H1 (cell line): ENCODE measurements around the gene PARD3. TPM values are rescaled to one million over a fixed set of nuclear protein-coding genes. Genes with fewer than 3 reads are reported as not detected.

Experiments
- CTCF ChIA-PET: fragments of 300-600 bp; sonication (Branson Sonifier 250); formaldehyde crosslinking; loops from one replicate; lab custom pipeline; 2021; ENCODE audit not compliant: partially characterized antibody; lab: Charles Lee
- POLR2A ChIA-PET: fragments of 300-600 bp; sonication (Branson Sonifier 250); formaldehyde crosslinking; loops from one replicate; lab custom pipeline; 2021; ENCODE audit warnings: inconsistent platforms; ENCODE audit not compliant: partially characterized antibody; lab: Charles Lee
- DNase-seq, 2 experiments: peaks; one replicate each; pipeline versions ENCODE4 v3.0.0 to v3.0.0-alpha.2; 2010 to 2022; ENCODE audit warnings: low spot score in 2 of 2, low read depth in 1 of 2, mixed read lengths in 1 of 2
- FAIRE-seq: peaks from 2 replicates; lab custom pipeline; 2011; peaks lifted over from hg19 to GRCh38; lab: Jason Lieb, UNC
- H2AFZ ChIP-seq: 2 replicates; pipeline ENCODE4 v1.8.1; 2012; ENCODE audit warnings: low read length, inconsistent platforms
- H2AK5ac ChIP-seq: 2 replicates; pipeline ENCODE4 v1.6.1; 2013; ENCODE audit warnings: low read depth, low read length
- H2BK120ac ChIP-seq: replicated peaks from 2 replicates; pipeline ENCODE3; 2013; ENCODE audit warnings: low read depth, low read length, inconsistent platforms
- H2BK12ac ChIP-seq: 2 replicates; pipeline ENCODE4 v1.6.1; 2013; ENCODE audit warnings: low read depth, low read length
- H2BK15ac ChIP-seq: 2 replicates; pipeline ENCODE4 v1.6.1; 2013; ENCODE audit warnings: low read length
- H2BK20ac ChIP-seq: 2 replicates; pipeline ENCODE4 v1.6.1; 2013; ENCODE audit warnings: low read length
- H2BK5ac ChIP-seq: 2 replicates; pipeline ENCODE4 v1.6.1; 2013; ENCODE audit warnings: low read depth, low read length
- H3K14ac ChIP-seq: 2 replicates; pipeline ENCODE4 v1.6.1; 2013; ENCODE audit warnings: inconsistent platforms; ENCODE audit not compliant: insufficient read length
- H3K18ac ChIP-seq: 2 replicates; pipeline ENCODE4 v1.6.1; 2013; ENCODE audit warnings: low read length; ENCODE audit errors: extremely low read depth
- H3K23ac ChIP-seq: 2 replicates; pipeline ENCODE4 v1.6.1; 2013; ENCODE audit warnings: inconsistent platforms; ENCODE audit not compliant: insufficient read length
- H3K23me2 ChIP-seq: 2 replicates; pipeline ENCODE4 v1.6.1; 2013; ENCODE audit warnings: low read depth, low read length
- H3K27ac ChIP-seq: 2 replicates; pipeline ENCODE4 v1.6.1; 2011; ENCODE audit warnings: low read depth, low read length, inconsistent platforms
- H3K27me3 ChIP-seq, 4 experiments: replicated peaks in 1 of 4; 1 replicate in 1 of 4; 2 replicates in 3 of 4; pipeline versions ENCODE4 v1.6.1 to v1.8.1; 2011 to 2013; ENCODE audit warnings: low read length in 3 of 4, mild to moderate bottlenecking in 3 of 4, inconsistent platforms in 2 of 4, mixed read lengths in 2 of 4, moderate library complexity in 1 of 4; ENCODE audit not compliant: control insufficient read depth in 3 of 4, insufficient read depth in 3 of 4; ENCODE audit errors: extremely low read depth in 1 of 4
- H3K36me3 ChIP-seq, 4 experiments: 2 replicates each; pipeline versions ENCODE4 v1.6.1 to v1.8.1; 2011 to 2013; ENCODE audit warnings: mild to moderate bottlenecking in 4 of 4, low read length in 3 of 4, moderate library complexity in 2 of 4, control low read depth in 1 of 4, inconsistent platforms in 1 of 4; ENCODE audit not compliant: insufficient read depth in 4 of 4, control insufficient read depth in 2 of 4
- H3K4ac ChIP-seq: replicated peaks from 2 replicates; pipeline ENCODE3; 2013; ENCODE audit warnings: low read length, low read depth, mixed read lengths, inconsistent platforms; ENCODE audit not compliant: insufficient read length
- H3K4me1 ChIP-seq, 4 experiments: replicated peaks in 1 of 4; 1 replicate in 1 of 4; 2 replicates in 3 of 4; pipeline versions ENCODE4 v1.6.1 to v1.8.1; 2011 to 2013; ENCODE audit warnings: low read length in 3 of 4, inconsistent platforms in 2 of 4, mixed read lengths in 1 of 4; ENCODE audit not compliant: insufficient read depth in 4 of 4, control insufficient read depth in 3 of 4
- H3K4me2 ChIP-seq, 2 experiments: 2 replicates each; pipeline versions ENCODE4 v1.6.1 to v1.8.1; 2011 to 2013; ENCODE audit warnings: low read depth in 2 of 2, low read length in 2 of 2, control low read depth in 1 of 2, inconsistent platforms in 1 of 2, mild to moderate bottlenecking in 1 of 2; ENCODE audit not compliant: insufficient read depth in 1 of 2
- H3K4me3 ChIP-seq, 4 experiments: fragments of 200-600, 300-600 bp in 1 of 4; sonication (generic), shearing (Covaris generic), sonication (Bioruptor Twin) in 1 of 4; 2 replicates each; pipeline versions ENCODE4 v1.5.1 to v1.8.1; 2011 to 2016; ENCODE audit warnings: low read length in 4 of 4, low read depth in 3 of 4, control low read depth in 2 of 4, inconsistent platforms in 2 of 4, mild to moderate bottlenecking in 2 of 4, mixed read lengths in 1 of 4, moderate library complexity in 1 of 4; ENCODE audit not compliant: insufficient read depth in 2 of 4; ENCODE audit errors: extremely low read depth in 1 of 4
- H3K56ac ChIP-seq: replicated peaks from 2 replicates; pipeline ENCODE3; 2013; ENCODE audit warnings: low read depth, mild to moderate bottlenecking, mixed read lengths, low read length, inconsistent platforms; ENCODE audit not compliant: insufficient read length
- H3K79me1 ChIP-seq: 2 replicates; pipeline ENCODE4 v1.6.1; 2013; ENCODE audit warnings: low read depth, low read length, control low read depth
- H3K79me2 ChIP-seq, 2 experiments: 2 replicates each; pipeline versions ENCODE4 v1.6.1 to v1.8.1; 2012 to 2013; ENCODE audit warnings: low read length in 2 of 2, mild to moderate bottlenecking in 2 of 2, inconsistent platforms in 1 of 2; ENCODE audit not compliant: insufficient read depth in 2 of 2, control insufficient read depth in 1 of 2
- H3K9ac ChIP-seq, 4 experiments: replicated peaks in 1 of 4; 1 replicate in 1 of 4; 2 replicates in 3 of 4; pipeline versions ENCODE4 v1.6.1 to v1.8.1; 2011 to 2013; ENCODE audit warnings: low read depth in 3 of 4, low read length in 3 of 4, control low read depth in 2 of 4, mild to moderate bottlenecking in 2 of 4, moderate library complexity in 2 of 4, inconsistent platforms in 1 of 4; ENCODE audit errors: extremely low read depth in 1 of 4
- H3K9me3 ChIP-seq, 2 experiments: 2 replicates each; pipeline versions ENCODE4 v1.6.1 to v1.8.1; 2012 to 2013; ENCODE audit warnings: mild to moderate bottlenecking in 2 of 2, moderate library complexity in 2 of 2, control low read depth in 1 of 2, inconsistent platforms in 1 of 2, low read depth in 1 of 2, low read length in 1 of 2, mixed read lengths in 1 of 2; ENCODE audit not compliant: insufficient read depth in 2 of 2
- H4K20me1 ChIP-seq, 2 experiments: replicated peaks in 1 of 2; 2 replicates each; pipeline versions ENCODE3 to v1.8.1; 2011 to 2013; ENCODE audit warnings: inconsistent platforms in 2 of 2, low read length in 2 of 2, mild to moderate bottlenecking in 1 of 2; ENCODE audit not compliant: insufficient read depth in 2 of 2, control insufficient read depth in 1 of 2
- H4K5ac ChIP-seq: 2 replicates; pipeline ENCODE4 v1.6.1; 2013; ENCODE audit warnings: low read length, low read depth, mixed read lengths, inconsistent platforms; ENCODE audit not compliant: insufficient read length
- H4K8ac ChIP-seq: 2 replicates; pipeline ENCODE4 v1.8.0; 2013; ENCODE audit warnings: mild to moderate bottlenecking, moderate library complexity, low read length, inconsistent platforms; ENCODE audit not compliant: insufficient read depth; ENCODE audit errors: extremely low read depth
- H4K91ac ChIP-seq: replicated peaks from 2 replicates; pipeline ENCODE3; 2013; ENCODE audit warnings: low read length, mixed read lengths, inconsistent platforms; ENCODE audit not compliant: insufficient read length
- ASH2L ChIP-seq: fragments of 200-600, 300-600 bp; sonication (generic); IDR thresholded peaks from one replicate; pipeline ENCODE4 v1.7.1; 2017; ENCODE audit warnings: low read length
- CBX8 ChIP-seq: fragments of 300-800, 300-1000 bp; sonication (generic); IDR thresholded peaks from 2 replicates; pipeline ENCODE4 v1.7.1; 2016; ENCODE audit warnings: low read depth, low read length, borderline replicate concordance
- WGBS, 2 experiments: shearing (Covaris generic) in 1 of 2; methylation state at CpG; one replicate each; pipeline versions ENCODE4 v1.1.6 to v1.1.7; 2013 to 2015; ENCODE audit warnings: low lambda C conversion rate in 2 of 2, mixed read lengths in 2 of 2, inconsistent platforms in 1 of 2, low coverage in 1 of 2, missing lambda C conversion rate in 1 of 2; ENCODE audit not compliant: insufficient replicate concordance in 2 of 2, insufficient coverage in 1 of 2, insufficient read length in 1 of 2; ENCODE audit errors: extremely low coverage in 1 of 2, missing lambda C conversion rate in 1 of 2; 5-methylcytosine and 5-hydroxymethylcytosine counted together
- polyA plus RNA-seq, 7 experiments: library from polyadenylated mRNA; depleted of rRNA in 3 of 7; stranded (reverse) in 5 of 7; unstranded in 2 of 7; fragments of >200 nt in 5 of 7; fragments of 200-250 nt in 2 of 7; gene quantifications; 1 replicate in 5 of 7; 2 replicates in 1 of 7; 4 replicates in 1 of 7; pipeline versions ENCODE4 v1.2.1 to v1.2.3, GENCODE V29; 2011 to 2013; ENCODE audit warnings: missing spikeins in 2 of 7, mixed read lengths in 2 of 7
- total RNA-seq: library from RNA; stranded (reverse); fragmentation: NEBNext Ultra II Directional; extraction: Animal tissue kit (Norgen Biotek cat#: 25700); gene quantifications from 2 replicates; pipeline ENCODE4 v1.2.1, GENCODE V29; 2021

PARD3 gene
- total and polyA plus RNA-seq, 2 of the 8 experiments (the other 6 are each of a cell fraction or from before 2014, with no cell fraction given), result 19.7 to 49.1 TPM

GRCh38 chr10:34323192-34323591 is 491.9 kb downstream of the PARD3 start:
- 90% methylated on average over 1 of the region's 1 CpG; no CpG with 5 or more reads in 1 of the 2 experiments for WGBS, 2 experiments
- no peak overlapping the region for H3K14ac ChIP-seq
- no peak overlapping the region for H2AFZ ChIP-seq
- no peak overlapping the region for H3K23ac ChIP-seq
- H3K9ac ChIP-seq, result no peak overlapping the region
- H3K18ac ChIP-seq, result no peak overlapping the region
- POLR2A ChIA-PET, result no interaction called here
- CTCF ChIA-PET, result interaction anchor here (0.5 to 1.1 kb wide), 3 partner anchors 12 to 582 kb away, joined by 3 read pairs; no protein-coding TSS in a partner anchor
- no peak overlapping the region for H4K91ac ChIP-seq
- no peak overlapping the region for H3K27ac ChIP-seq
- FAIRE-seq, result no peak
- H3K4me2 ChIP-seq, result no peak overlapping the region
- no peaks in the 10 kb centered on the region for H3K27me3 ChIP-seq
- DNase-seq, result no peak
- TF ChIP-seq CBX8, result no peak
- no peak for TF ChIP-seq ASH2L
- H2BK15ac ChIP-seq, result no peak overlapping the region
- H3K36me3 ChIP-seq, result no peaks in the 10 kb centered on the region
- no peak overlapping the region for H2BK5ac ChIP-seq
- H2BK120ac ChIP-seq, result no peak overlapping the region
- H2BK20ac ChIP-seq, result no peak overlapping the region
- no peaks in the 10 kb centered on the region for H3K23me2 ChIP-seq
- no peaks in the 10 kb centered on the region; a peak in 2 of 7 replicates for H3K4me1 ChIP-seq
- no peak overlapping the region for H3K56ac ChIP-seq
- H3K4me3 ChIP-seq, result no peak overlapping the region
- peaks cover 0 to 2% of the 10 kb centered on the region in 2 experiments for H4K20me1 ChIP-seq
- no peak overlapping the region for H2AK5ac ChIP-seq
- no peak overlapping the region for H4K8ac ChIP-seq
- H3K4ac ChIP-seq, result no peak overlapping the region
- no peak overlapping the region for H4K5ac ChIP-seq
- no peaks in the 10 kb centered on the region for H3K9me3 ChIP-seq
- H3K79me1 ChIP-seq, result no peaks in the 10 kb centered on the region
- H3K79me2 ChIP-seq, result no peaks in the 10 kb centered on the region
- no peak overlapping the region for H2BK12ac ChIP-seq
